DMS79 treated with DMSO at 0.1 percent for 48 hours (cell line): ENCODE data around the gene PEG3.
"Not testable (repeated sequence)": the region's sequence is repeated elsewhere in the genome, so short reads cannot be mapped to it uniquely, and the experiment has no call there.

Experiments
- DNase-seq: peaks from one replicate; lab custom pipeline; 2025; lab: John Stamatoyannopoulos, UW

Gene PEG3

DNA sequence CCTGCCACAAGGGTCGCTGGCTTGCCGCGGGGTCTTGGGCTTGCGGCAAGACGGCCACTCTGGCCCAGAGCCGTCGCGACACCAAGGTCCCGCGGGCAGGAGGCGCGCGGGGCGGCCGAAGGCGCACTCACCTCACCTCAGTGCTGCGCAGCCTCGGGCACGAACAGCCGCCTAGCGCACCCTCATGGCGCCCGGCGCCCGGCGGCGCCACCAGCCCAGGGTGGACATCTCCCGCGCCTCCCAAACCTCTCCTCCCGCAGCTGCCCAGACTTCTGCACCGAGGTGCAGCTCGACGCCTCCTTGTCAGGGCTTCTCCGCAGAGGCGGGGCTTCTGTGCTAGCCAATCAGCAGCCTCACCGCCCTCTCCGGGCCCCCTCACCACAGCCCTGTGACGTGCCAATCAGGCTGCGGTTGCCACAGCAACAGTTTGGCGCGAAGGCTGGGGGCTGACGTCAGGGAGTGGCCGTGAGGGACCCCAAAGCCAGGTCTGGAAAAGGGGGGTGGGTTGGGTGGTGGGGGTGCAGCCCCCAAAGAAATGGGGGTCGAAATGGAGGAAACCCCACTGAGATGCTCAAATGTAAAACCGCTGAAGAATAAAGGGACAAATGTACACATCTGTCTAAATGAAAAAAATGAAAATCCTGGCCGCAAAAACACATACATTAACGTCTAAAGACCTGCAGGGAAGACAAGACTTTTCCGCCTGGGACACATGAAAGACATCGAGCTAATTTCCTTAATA is at the start of gene PEG3, which contains the start of gene ZIM2:
TSS of gene PEG3 (minus strand) at position 276 of the 742 bp plus-strand sequence. CDS start 16,071 bp downstream, outside the sequence.
TSS of gene ZIM2 (minus strand) at position 276 of the 742 bp plus-strand sequence. CDS start 16,449 bp downstream, outside the sequence.
- DNase-seq, result no peak

DNA sequence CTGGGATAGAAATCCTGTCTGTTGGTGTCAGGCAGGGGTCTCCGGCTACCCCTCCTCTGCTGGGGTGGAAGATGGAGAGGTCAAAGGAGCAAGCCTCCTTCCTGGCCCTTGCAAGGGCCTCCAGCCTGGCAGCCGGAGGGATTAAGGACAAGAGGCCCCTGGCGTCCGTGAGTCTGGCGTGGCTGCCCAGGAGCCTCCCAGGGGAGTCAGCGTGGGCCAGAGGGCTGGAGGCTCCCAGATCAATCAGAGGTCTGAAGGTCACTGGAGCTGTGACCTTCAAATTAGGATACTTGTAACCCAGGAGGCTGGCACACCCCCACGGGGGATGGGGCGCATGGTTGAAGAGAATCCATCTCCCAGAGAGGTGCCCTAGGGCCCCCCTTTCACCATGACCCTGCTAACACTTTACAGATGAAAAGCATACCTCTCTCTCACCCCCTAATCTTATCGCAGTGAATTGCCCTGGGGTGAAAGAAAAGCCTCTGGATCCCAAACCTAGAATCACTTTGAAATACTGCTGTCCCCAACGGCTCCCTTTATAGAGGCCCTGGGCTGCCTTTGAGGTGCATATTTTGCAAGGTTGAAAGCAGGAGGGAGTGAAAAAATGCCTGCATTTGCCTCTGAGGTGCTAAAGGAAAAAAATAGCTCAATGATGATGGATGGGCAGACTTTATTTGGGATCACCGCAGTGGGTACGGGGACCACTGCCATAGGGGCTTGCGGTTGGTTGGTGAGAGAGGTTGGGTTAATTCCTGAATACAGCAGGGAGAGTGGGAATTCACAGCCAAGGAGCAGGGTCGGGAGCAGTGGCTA is 44.9 kb upstream of the PEG3 start:
- DNase-seq, result no peak

DNA sequence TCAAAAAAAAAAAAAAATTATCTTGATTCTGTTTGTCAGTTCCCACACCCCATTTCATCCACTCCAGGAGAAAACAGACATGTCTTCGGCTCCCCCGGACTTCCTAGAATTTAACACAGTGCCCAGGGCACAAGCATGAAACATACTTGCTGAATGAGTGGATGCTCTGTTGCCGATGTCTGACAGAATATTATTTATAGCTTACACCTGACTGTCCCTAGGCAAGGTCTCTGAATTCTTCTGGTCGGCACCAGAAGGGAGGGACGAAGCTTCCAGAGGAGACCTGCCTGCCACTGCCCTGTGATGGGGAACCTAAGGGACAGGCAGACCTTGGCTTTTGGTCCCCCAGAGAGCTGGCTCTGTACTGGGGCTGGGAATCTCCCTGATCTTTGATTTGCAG is 43.9 kb upstream of the PEG3 start:
- DNase-seq, result no peak

DNA sequence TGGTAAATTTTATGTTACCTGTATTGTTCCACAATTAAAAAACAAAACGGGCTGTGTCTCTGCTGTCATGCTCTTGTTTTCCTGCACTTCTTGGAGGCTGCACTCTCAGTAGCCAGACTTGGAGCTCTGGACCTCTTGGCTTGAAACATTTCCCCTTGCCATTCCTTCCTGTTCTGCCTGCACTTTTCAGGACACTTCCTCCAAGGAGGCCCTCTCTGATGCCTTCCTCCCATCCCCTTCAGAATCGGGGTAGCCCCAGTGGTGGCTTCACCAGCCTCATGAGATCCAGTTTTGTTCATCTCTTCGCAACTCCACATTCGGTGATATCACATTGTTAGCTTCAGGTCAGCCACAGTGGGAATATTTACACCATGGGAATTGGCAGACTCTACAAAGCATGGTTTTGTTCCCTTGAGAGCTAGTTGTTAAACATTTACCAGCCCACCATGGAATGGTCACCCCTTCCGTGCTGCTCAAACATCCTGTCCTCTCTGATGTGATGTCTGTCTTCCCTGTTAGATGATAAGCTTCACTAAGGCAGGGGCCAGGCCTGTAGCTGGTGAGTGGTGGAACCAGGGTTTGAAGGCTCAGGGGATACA is 40.2 kb upstream of the PEG3 start:
- no peak for DNase-seq

DNA sequence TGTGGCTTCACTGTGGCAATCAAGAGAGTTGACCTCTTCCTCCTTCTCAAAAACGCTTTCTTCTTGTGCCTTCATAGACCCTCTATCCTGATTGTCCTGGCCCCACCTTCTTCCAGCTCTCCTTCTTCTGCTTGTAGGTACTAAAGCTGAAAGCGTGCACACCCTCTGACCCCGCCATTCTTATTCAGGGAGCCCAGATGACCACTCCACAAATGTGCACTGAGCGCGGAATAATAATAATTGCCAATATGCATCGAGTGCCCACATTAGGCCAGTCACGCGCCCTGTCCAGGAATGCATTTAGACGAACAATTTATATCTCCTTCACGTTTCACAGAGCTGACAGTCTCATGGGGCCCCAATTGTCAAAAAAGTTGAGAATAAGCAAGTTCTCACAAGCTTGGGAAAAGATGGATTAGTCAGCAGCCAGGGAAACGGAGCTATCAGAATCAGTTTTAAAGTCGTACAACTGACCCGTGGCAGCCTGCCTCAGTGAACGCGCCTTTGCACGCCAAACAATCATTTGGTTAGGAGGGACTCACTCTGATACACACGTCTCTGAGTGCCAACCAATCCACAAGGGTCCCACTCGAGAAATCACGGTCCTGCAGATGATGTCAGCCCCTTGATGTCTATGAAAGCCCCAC is 36.7 kb upstream of the PEG3 start:
- no peak for DNase-seq

DNA sequence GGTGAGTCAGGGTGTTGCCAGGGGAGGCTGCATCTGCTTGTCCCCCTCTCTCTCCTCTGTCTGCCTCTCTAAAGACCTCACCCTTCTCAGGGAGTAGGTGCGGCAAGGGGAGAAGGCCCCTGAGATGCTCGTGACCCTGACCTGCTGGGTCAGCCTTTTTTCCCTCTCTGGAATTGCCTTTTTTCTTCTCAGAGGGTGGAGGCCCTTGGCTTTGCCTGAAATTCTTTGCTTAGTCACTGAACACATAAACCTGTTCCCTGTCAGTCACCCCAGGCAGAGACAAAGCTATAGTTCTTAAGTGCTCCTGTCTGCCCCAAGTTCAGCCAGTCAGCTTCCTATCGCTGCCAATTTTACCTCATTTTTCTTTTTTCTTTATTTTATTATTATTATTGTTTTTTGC is 35.2 kb upstream of the PEG3 start:
- DNase-seq, result no peak

DNA sequence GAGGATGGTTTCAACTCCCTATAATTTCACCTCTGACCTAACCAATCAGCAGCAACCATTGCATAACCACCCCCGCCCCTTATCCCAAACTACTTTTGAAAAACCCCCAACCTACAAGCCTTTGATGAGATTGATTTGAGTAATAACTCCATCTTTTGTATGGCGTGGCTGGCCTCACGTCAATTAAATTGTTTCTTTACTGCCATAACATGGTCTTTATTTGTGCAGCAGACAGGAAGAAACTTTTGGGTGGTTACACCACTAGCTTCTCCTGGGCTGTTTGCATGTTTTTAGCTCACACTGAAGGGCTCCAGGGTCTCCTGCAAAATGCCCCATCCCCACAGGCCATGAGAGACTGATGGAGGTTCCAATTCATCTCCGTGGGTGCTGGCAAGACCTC is 34.0 kb upstream of the PEG3 start:
- DNase-seq, result no peak

DNA sequence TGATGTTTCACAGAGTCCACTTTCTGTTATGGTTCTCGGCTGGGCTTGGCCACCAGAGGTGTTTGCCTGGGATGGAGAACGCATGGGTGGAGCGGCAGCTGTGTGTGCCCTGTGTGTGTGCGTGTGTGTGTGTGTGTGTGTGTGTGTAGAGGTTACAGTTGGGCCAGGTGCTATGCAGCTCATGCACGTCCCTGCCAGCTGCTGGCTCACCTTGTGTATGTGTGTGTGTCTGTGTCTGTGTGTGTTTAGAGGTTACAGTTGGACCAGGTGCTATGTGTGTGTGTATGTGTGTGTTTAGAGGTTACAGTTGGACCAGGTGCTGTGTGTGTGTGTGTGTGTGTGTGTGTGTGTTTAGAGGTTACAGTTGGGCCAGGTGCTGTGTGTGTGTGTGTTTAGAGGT is 33.0 kb upstream of the PEG3 start:
- DNase-seq, result no peak

DNA sequence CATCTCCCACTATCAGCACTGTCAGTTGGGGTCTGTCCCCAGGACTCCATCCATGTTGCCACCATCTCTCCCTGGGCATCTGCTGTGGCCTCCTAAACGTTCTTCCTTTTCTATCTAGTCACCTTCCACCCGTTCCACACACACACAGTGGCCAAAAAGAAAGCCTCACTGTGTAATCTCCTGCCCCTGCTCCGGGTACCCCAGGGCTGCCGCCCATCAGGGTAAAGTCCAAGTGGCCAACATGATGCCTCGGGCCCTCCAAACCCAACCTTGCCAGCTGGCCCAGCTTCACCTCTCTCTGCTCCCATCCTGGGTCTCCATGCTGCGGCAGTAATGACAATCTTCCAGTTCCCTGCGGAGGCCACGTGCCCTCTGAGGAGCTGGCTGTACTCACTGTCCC is 29.4 kb upstream of the PEG3 start:
- no peak for DNase-seq

DNA sequence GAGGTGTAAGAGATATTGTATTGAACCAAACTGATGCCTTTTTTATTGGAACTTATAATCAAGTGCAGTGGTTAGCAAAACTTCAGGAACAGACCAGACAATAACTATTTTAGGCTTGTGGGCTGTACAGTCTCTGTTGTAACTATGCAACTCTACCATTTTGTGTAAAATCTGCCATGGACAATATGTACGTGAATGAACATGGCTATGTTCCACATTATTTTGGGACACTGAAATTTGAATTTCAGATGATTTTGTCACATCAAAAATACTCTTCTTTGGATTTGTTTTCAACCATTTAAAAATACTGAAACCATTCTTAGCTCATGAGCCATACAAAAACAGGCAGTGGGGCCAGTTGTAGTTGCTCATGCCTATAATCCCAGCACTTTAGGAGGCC is 27.9 kb upstream of the PEG3 start:
- no peak for DNase-seq

DNA sequence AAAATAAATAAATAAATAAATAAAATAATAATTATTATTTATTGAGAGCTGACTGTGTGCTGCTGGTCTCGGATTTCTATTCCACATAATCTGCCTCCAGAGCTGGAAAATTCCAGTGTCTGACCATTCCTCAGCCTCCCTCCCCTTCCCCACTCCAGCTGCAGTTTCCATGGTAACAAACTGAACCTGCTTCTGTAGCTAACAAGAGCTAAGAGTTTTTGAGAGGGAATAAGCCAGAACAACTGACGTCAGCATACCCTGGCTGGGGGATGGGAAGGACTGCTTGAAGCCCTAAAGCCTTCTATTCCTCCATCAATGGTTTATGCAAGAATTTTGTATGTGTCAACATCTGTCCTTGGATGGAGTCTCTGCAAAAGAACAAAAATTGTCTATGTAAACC is 26.0 kb upstream of the PEG3 start:
- DNase-seq, result peak; percentile 11

DNA sequence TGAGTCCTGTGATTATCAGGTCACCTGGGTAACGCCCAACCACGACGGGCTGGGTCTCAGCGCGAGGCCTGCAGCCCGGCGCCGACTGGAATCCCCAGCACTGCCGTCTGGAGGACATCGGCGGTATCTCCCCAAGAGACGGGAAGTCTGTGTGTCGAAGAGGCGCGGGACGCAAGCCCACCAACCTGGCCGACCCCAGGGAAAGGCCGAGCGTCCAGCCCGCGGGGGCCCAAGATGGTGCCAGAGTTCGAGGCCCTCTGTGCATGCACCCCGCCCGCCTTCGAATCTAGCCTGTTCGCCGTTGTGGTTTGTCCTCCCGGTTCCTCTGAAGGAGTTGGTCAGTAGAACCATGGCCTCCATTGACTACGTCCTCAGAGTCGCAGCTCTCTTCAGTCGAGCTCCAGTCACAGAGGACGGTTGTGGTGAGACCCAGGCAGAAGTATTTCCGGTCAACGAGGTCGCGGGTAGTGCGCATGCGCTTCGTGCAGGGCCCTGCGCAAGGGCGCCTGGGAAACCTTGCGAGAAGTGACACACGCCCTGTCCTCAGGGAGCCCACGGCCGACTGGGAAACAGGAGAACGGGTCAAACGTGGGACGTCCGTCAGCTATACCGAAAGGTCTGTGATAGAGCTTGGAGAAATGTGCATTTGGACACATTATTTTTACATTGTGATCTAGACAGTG is 24.1 kb upstream of the PEG3 start:
- no peak for DNase-seq

DNA sequence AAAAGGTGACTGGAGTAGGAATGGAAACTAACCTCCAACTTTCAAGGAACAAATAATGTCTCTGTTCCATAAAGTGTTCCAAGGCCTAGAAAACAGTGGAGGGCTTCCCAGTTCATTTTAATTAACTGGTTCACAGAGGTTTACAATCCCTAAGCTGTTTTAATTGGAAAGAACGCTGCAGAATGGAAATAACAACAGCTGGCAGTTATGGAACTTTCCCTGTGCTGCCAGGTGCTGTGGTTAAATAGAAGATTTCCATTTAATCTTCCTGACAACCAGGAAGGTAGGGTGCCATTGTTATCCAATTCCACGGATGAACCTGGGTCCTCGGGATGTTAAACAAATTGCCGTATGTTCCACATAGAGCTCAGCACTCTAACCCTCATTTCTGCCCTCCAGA is 22.2 kb upstream of the PEG3 start:
- no peak for DNase-seq

DNA sequence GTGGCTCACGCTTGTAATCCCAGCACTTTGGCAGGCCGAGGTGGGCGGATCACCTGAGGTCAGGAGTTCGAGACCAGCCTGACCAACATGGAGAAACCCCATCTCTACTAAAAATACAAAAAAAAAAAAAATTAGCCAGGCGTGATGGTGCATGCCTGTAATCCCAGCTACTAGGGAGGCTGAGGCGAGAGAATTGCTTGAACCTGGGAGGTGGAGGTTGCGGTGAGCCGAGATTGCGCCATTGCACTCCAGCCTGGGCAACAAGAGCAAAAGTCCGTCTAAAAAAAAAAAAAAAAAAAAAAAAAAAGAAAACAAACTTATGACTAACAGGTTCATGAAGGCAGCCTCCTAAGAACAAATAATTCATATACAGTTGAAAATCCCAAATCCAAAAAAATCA is 19.9 kb upstream of the PEG3 start:
- not testable (repeated sequence) for DNase-seq

DNA sequence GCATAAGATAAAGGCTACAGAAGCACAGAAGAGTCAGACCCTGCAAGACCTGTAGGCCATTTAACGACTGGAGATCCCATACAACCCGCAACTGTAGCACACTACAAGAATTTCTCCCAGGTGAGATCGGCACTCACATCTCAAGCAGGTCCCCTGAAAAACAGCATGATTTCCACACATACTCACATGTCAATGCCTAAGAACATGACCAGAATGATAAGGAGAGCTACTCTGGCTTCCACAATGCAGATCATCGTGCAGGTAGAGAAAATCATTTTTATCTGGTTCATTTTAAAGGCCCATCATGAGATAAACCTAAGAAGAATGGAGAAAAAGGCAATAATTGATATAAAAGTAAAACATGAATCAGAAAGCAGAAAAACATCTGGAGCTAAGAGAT is 17.5 kb upstream of the PEG3 start:
- no peak for DNase-seq

DNA sequence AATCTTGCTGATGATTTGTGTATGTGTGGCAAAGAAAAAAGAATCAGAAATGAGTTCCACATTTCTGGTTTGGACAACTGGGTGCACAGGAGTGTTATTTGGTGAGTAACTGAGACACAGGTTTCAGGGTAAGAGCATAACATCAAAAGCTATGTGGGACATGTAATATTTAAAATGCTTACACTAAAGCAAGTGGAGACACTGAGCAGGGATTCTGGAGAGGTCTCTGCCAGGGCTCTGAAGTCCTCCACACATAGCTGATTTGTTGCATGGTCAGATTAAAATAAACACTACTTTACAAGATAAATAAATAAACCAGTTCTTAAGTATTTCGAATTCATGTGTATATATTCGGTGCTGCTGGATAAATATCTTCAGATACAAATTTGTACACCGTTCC is 16.3 kb upstream of the PEG3 start:
- no peak for DNase-seq

DNA sequence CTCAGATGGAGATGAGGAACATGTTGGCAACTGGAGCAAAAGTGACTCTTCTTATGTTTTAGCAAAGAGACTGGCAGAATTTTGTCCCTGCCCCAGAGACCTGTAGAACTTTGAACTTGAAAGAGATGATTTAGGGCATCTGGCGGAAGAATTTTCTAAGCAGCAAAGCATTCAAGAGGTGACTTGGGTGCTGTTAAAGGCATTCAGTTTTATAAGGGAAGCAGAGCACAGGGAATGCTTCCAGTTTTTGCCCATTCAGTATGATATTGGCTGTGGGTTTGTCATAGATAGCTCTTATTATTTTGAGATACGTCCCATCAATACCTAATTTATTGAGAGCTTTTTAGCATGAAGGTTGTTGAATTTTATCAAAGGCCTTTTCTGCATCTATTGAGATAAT is 11.8 kb upstream of the PEG3 start:
- not testable (repeated sequence) for DNase-seq

DNA sequence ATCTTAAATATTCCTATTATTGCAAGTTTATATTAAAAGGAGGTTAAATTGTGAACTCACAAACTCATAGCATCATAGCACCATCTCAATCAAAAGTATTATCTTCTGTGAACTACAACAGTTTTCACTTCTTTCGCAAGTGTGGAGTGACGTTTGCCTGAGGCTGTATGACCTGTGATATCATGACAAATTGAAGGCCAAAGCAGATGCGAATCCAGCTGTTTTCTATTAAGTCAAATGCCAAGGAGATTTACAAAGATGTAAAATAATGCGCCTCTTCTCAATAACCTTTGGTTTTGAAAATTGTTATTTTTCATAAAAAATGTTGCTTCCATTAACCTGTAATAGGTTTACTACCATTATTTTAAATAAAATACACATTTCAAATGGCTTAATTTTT is 7.6 kb upstream of the PEG3 start:
- DNase-seq, result no peak

DNA sequence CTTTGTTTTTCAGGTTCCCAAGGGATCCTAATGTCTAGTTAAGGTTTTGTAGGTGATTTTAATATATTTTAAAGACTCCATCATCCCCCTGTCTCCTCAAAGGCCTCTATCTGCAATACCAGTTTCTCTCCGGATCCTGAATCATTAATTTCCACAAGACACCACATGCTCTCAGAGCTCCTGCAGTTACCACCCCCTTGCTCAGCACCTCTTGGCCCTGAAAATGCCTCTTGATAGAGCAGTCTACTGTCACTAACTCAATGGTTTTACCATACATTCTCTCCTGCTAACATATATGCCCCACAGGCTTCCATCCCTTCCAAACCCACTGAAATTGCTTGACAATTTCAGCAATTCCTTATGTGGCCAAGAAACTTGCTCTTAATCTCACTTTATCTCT is 1.9 kb upstream of the PEG3 start:
- DNase-seq, result no peak

DNA sequence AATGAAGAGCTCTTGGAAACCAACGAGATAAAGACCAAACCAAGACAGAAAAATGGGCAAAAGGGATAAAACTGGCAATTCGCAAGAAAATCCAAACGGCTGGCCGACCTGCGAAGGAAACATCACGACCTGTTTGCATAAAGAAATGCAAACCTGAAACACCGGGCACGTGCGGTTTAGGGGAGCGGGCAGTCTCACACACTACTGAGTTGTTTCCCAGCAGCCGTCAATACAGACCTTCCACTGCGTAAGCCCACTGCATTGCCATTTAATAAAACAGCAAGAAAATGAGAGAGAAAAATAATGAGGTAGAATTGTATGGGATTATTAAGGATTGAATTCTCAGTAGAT is 642 bp upstream of the PEG3 start:
- DNase-seq, result no peak

DNA sequence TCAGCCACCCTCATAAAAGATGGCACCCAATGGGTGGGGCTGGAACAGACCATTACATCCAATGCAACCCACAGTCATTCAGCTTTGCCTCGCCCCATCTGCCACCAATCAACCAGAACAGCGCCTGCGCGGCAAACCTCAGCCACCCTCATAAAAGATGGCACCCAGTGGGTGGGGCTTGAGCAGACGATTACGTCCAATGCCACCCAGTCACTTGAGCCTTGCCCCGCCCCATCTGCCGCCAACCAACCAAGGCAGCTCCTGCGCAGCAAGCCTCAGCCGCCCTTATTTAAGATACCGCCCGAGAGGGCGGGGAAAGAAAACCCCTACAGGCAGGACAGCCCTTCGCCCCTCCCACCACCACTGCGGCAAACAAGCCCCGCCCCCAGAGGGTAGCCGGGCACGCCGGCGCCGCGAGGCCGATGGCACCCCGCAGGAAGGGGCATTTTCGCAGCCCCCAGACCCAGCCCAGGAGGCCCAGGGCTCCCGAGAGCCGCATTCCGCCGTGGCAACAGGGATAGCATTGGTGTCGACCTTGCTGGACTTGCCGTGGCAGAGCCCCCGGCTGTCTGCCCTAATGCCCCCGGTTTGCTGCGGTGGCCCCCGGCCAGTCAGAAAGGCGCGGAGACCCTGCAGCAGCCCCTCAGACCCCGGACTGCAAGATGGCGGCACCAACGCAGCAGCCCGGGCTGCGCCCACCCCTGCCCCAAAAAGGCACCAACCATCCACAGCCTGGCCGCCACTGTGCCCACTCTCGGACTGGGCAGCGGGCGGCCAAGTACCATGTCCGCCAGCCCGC is 675 bp downstream of the PEG3 start:
- DNase-seq, result no peak
